ENCODE data around the gene ALX4. TPM values are rescaled to one million over a fixed set of nuclear protein-coding genes. Genes with fewer than 3 reads are reported as not detected.

Gene ALX4
- polyA plus RNA-seq, 6 donors from 2014 or later, result not detected

DNA sequence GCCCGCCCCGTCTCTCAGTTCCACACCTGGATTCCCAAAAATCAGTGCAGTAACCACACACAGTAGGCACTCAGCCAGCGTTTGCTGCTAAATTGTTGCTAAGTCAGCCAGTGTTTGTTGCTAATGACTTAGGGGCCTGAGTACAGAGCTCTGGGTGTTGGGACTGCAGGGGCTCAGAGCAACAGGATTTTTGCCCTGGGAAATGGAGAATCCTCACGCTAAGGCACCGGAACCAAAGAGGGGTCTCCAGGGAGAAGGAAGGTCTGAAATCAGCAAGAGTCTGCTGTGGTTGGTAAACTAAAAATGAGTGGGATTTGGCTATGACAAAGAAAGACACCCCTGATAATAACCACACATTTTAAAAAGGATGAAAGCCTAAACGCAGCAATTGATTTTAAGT, 22.7 kb upstream of the ALX4 start:
- Mint-ChIP-seq H3K27me3 (peaks cover 64 to 95% (median 90%) of the 10 kb centered on the region in 3 donors), H3K27ac (no peak overlapping the region), H3K36me3 (no peaks in the 10 kb centered on the region), H3K4me3 (no peak overlapping the region), H3K9me3 (no peaks in the 10 kb centered on the region), H3K4me1 (peaks cover 0 to 9% (median 3%) of the 10 kb centered on the region in 3 donors)
- DNase-seq (no peak), ATAC-seq (ENCODE audit: low read depth in 2 of 2) (no peak)

DNA sequence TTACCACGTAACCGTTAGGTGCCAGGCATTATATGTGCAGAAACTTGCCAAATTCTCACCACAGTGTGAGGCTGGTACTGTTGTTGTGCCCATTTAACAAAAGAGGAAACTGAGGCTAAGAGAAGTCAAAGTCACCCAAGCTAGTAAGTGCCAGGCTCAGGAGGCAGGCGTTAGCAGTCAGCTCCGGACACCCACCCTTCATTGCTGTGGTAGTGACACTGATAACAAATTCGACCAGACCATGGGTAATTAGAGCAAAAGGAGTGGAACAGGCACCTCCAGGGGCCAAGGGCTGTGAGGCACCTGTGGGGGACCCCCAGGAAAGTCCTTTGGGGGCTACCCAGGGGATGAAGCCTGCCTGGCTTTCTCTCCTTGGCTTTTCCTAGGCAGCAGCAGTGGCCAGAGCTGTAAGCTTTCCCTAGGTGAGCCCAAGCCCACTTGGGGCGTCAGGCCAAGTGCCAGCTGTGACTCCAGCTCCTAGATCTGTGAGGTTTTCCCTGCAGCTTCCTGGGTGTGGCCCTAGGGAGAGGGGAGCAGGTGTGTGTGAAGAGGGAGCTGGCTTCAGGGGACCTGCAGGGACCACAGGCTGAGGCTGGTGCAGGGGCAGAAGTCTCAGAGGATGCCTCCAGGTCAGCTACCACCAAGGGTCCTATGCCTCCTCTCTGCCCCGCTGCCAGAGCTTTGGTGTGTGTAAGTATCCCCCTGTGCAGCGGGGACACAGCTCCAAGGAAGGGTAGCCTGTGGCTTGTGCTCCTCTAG, 19.7 kb upstream of the ALX4 start:
- H3K27ac Mint-ChIP-seq, result no peak overlapping the region
- peaks cover 0 to 4% of the 10 kb centered on the region in 2 donors for H3K36me3 Mint-ChIP-seq

GRCh38 chr11:44328138-44328660, 18.3 kb upstream of the ALX4 start:
- peaks cover 65 to 99% (median 96%) of the 10 kb centered on the region in 3 donors for H3K27me3 Mint-ChIP-seq
- H3K4me3 Mint-ChIP-seq, result no peak overlapping the region
- no peak for DNase-seq
- no peak for ATAC-seq (ENCODE audit: low read depth in 2 of 2)
- no peaks in the 10 kb centered on the region for H3K4me1 Mint-ChIP-seq
- H3K36me3 Mint-ChIP-seq, result peaks cover 0 to 4% of the 10 kb centered on the region in 2 donors
- no peak overlapping the region for H3K27ac Mint-ChIP-seq
- peaks cover 0 to 3% (median 0%) of the 10 kb centered on the region in 7 donors for H3K9me3 Mint-ChIP-seq

More for the DNA sequence above, 19.7 kb upstream of the ALX4 start:
- Mint-ChIP-seq H3K27me3 (peaks cover 59 to 99% (median 96%) of the 10 kb centered on the region in 3 donors), H3K4me3 (no peak overlapping the region), H3K4me1 (peaks cover 0 to 2% (median 0%) of the 10 kb centered on the region in 3 donors), H3K9me3 (peaks cover 0 to 3% (median 0%) of the 10 kb centered on the region in 7 donors)
- ATAC-seq (ENCODE audit: low read depth in 2 of 2) (no peak), DNase-seq (no peak)

DNA sequence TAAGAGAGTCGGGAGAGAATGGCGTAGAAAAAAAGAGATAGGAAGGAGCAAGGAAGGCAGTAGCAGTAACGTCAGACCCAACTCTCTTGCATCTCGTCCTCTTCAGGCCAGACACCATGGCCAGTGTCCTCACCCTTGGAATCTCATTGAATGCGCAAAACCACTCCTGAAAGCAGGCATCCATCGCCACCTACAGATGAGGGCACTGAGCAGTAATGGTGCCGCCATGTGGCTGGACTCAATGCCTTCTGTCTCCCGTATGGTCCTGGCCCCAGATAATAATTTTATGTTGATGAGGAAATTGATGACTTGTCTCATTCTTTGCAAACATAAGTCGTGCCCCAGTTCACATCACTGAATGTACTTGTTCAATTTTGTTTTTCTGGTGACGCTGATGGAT, 17.8 kb upstream of the ALX4 start:
- no peak overlapping the region for H3K27ac Mint-ChIP-seq
- peaks cover 66 to 99% (median 96%) of the 10 kb centered on the region in 3 donors for H3K27me3 Mint-ChIP-seq
- peaks cover 0 to 4% of the 10 kb centered on the region in 2 donors for H3K36me3 Mint-ChIP-seq
- DNase-seq (no peak), ATAC-seq (ENCODE audit: low read depth in 2 of 2) (no peak)
- H3K4me3 Mint-ChIP-seq, result no peak overlapping the region
- peaks cover 0 to 3% (median 0%) of the 10 kb centered on the region in 7 donors for H3K9me3 Mint-ChIP-seq
- H3K4me1 Mint-ChIP-seq, result no peaks in the 10 kb centered on the region

DNA sequence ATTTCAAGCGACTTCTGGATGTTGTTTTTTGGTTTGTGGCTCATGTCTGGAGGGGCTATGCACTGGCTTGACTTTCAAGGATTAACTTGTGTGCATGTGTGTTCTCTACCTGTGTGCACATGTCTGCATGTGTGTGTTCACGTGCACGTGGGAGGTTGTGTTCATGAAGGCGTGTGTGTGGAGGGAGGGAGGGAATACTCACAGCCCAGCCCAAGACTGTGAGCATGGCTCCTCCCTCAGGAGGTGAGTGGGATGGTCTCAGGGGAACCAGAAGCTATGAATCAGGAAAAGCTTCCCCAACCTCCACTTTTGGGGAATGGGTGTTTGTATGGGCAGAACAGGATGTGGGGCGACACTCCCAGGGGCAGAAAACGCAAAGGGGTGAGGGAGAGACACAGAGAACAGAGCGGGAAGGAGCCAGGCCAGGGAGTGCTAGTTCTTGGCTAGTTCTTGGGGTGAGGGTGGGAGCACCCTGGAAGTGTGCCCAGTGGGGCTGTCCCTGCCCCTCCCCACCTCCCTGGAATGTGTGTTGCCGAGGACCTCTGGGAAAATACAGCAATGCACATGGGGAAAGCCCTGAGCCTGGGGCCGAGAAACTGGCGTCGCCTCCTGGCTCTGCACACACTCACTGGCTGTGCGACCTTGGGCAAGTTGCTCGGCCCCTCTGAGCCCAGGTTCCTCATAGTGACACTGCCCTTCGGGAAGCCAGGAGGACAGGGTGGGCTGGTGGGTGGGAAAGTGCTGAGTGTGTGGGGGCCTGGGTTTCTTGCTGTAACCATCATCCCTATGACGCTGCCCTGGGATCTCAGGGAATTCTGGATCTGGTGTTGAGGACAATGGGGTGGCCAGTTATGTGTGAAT, 16.9 kb upstream of the ALX4 start:
- Mint-ChIP-seq H3K4me1 (no peaks in the 10 kb centered on the region), H3K27ac (no peak overlapping the region), H3K9me3 (peaks cover 0 to 3% (median 0%) of the 10 kb centered on the region in 7 donors), H3K27me3 (peaks cover 71 to 99% (median 94%) of the 10 kb centered on the region in 3 donors), H3K36me3 (peaks cover 0 to 4% of the 10 kb centered on the region in 2 donors), H3K4me3 (no peak overlapping the region)
- DNase-seq (no peak), ATAC-seq (ENCODE audit: low read depth in 2 of 2) (no peak)

GRCh38 chr11:44325698-44326097, 15.8 kb upstream of the ALX4 start:
- no peak overlapping the region for H3K4me3 Mint-ChIP-seq
- H3K27ac Mint-ChIP-seq, result no peak overlapping the region
- H3K36me3 Mint-ChIP-seq, result peaks cover 0 to 15% of the 10 kb centered on the region in 2 donors
- ATAC-seq (ENCODE audit: low read depth in 2 of 2) (no peak), DNase-seq (no peak)
- H3K9me3 Mint-ChIP-seq, result peaks cover 0 to 3% (median 0%) of the 10 kb centered on the region in 7 donors
- peaks cover 76 to 99% (median 97%) of the 10 kb centered on the region in 3 donors for H3K27me3 Mint-ChIP-seq
- H3K4me1 Mint-ChIP-seq, result peaks cover 0 to under 1% (median 0%) of the 10 kb centered on the region in 3 donors

DNA sequence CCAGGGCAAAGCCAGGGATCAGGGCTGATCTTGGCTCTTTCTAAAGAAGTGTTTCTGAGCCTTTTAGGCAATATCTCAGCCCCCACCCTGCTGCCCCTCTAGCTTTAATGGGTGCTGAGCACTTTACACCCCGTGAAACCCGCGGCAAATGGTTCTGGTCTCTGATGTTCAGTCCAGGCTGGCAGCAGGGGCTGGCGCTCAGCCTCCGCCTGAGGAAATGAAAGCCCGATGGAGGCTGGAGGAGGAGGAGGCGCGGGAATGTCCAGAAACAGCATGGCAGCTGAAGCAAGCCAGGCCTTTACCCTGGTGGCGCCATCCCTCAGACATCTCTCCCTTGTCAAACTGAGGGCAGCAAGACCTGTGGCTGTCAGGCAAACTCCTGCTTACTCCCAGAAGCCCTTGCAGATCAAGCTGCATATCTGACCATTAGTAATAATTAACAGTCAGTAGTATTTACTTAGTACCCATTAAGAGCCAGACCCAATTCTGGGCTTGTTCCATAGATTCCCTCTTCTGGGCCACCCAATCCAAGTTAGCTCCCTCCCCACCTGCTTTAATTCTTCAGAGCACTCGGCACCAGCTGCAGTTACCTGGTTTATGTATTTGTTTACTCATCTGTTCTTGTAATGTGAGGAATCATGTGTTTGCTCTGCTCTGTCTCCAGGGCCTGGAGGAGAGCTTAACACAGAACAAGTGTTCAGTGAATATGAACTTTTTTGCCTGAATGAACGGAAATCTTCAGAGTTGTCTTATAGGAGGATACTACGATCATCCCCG, 15.0 kb upstream of the ALX4 start:
- H3K27ac Mint-ChIP-seq, result no peak overlapping the region
- no peak overlapping the region for H3K4me3 Mint-ChIP-seq
- H3K4me1 Mint-ChIP-seq, result peaks cover 0 to 7% (median 0%) of the 10 kb centered on the region in 3 donors
- H3K27me3 Mint-ChIP-seq, result peaks cover 78 to 99% (median 97%) of the 10 kb centered on the region in 3 donors
- peaks cover 0 to 4% (median 0%) of the 10 kb centered on the region in 7 donors for H3K9me3 Mint-ChIP-seq
- ATAC-seq (ENCODE audit: low read depth in 2 of 2) (no peak), DNase-seq (no peak)
- peaks cover 0 to 18% of the 10 kb centered on the region in 2 donors for H3K36me3 Mint-ChIP-seq

DNA sequence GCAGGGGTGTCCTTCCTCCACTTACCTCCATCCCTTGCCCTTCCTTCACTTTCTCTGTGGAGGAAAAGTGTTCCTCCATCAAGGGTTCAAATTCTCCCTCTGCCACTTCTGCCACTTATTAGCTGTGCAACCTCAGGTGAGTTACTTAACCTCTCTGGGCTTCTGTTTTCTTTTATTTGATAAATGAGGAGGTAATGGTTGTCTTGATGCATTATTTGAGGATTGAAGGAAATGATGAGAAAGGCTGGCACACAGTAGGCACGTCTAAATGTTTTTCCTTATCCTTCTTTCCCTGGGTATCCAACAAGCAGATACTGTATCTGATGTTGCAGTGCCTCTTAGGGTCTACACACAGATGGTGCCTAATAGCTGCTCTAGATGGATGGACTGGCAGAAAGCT, 14.3 kb upstream of the ALX4 start:
- H3K27me3 Mint-ChIP-seq, result peaks cover 76 to 99% (median 97%) of the 10 kb centered on the region in 3 donors
- DNase-seq (no peak), ATAC-seq (ENCODE audit: low read depth in 2 of 2) (no peak)
- peaks cover 0 to 13% (median 6%) of the 10 kb centered on the region in 3 donors for H3K4me1 Mint-ChIP-seq
- peaks cover 0 to 18% of the 10 kb centered on the region in 2 donors for H3K36me3 Mint-ChIP-seq
- H3K9me3 Mint-ChIP-seq, result peaks cover 0 to 4% (median 0%) of the 10 kb centered on the region in 7 donors
- H3K4me3 Mint-ChIP-seq, result no peak overlapping the region
- no peak overlapping the region for H3K27ac Mint-ChIP-seq

DNA sequence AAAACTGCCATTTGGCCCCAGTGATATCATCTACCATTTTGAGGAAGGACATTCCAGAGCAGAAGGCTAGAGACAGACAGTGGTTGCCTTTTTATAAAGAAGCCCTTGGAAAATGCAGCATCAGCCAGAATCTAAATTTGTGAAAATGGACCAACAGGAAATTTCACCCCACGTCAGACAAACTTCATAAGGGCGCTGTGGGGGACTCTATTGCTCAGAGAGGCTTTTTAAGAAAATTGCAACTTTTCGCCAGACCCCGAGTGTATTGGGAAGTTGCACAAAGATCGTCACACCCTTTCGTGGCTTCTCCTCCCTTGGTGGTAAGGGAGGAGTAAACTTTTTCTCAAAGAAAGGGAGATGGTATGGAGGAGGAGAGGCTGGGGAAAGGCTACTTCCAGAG, 12.3 kb upstream of the ALX4 start:
- ATAC-seq (ENCODE audit: low read depth in 2 of 2) (no peak), DNase-seq (no peak)
- Mint-ChIP-seq H3K4me3 (no peak overlapping the region), H3K27ac (no peak overlapping the region), H3K9me3 (peaks cover 0 to 4% (median 0%) of the 10 kb centered on the region in 7 donors), H3K27me3 (peaks cover 76 to 100% (median 98%) of the 10 kb centered on the region in 3 donors), H3K4me1 (peaks cover 1 to 25% (median 15%) of the 10 kb centered on the region in 3 donors), H3K36me3 (peaks cover 0 to 18% of the 10 kb centered on the region in 2 donors)

GRCh38 chr11:44321059-44321458, 11.1 kb upstream of the ALX4 start:
- ATAC-seq (ENCODE audit: low read depth in 2 of 2) (no peak), DNase-seq (no peak)
- peak overlapping the region in 1 of 6 donors; percentile 89 for H3K27ac Mint-ChIP-seq
- peaks cover 8 to 31% (median 24%) of the 10 kb centered on the region in 3 donors for H3K4me1 Mint-ChIP-seq
- H3K27me3 Mint-ChIP-seq, result peaks cover 74 to 98% (median 92%) of the 10 kb centered on the region in 3 donors
- peaks cover 0 to 4% (median 0%) of the 10 kb centered on the region in 7 donors for H3K9me3 Mint-ChIP-seq
- H3K4me3 Mint-ChIP-seq, result no peak overlapping the region
- peaks cover 0 to 14% of the 10 kb centered on the region in 2 donors for H3K36me3 Mint-ChIP-seq

GRCh38 chr11:44320289-44320973, 10.5 kb upstream of the ALX4 start:
- no peak for ATAC-seq (ENCODE audit: low read depth in 2 of 2)
- Mint-ChIP-seq H3K4me1 (peaks cover 11 to 35% (median 25%) of the 10 kb centered on the region in 3 donors), H3K27me3 (peaks cover 76 to 98% (median 91%) of the 10 kb centered on the region in 3 donors), H3K9me3 (peaks cover 0 to 4% (median 0%) of the 10 kb centered on the region in 7 donors), H3K4me3 (peak overlapping the region in 2 of 8 donors; percentile 12 to 55), H3K36me3 (peaks cover 4 to 17% of the 10 kb centered on the region in 2 donors), H3K27ac (peak overlapping the region in 2 of 6 donors; percentile 41 to 89)
- no peak for DNase-seq
